HepG2 (cell line): ENCODE measurements around the gene POLR3K. TPM values are rescaled to one million over a fixed set of nuclear protein-coding genes. Genes with fewer than 3 reads are reported as not detected.

Source experiments
- CCDC6 ChIP-seq: sonication (generic); formaldehyde crosslinking; IDR thresholded peaks from 2 replicates; pipeline ENCODE4 v1.8.1; 2022; ENCODE audit warnings: mild to moderate bottlenecking, missing genetic modification reagents, moderate library complexity
- FOXA3 ChIP-seq: IDR thresholded peaks from 2 replicates; pipeline ENCODE4 v1.6.1; 2016; ENCODE audit warnings: missing genetic modification reagents, missing compliant biosample characterization
- HES4 ChIP-seq: sonication (generic); formaldehyde crosslinking; IDR thresholded peaks from 2 replicates; pipeline ENCODE4 v1.9.0; 2021; ENCODE audit warnings: mild to moderate bottlenecking, missing genetic modification reagents, borderline replicate concordance
- HOXD1 ChIP-seq: sonication (generic); formaldehyde crosslinking; IDR thresholded peaks from 2 replicates; pipeline ENCODE4 v1.5.0; 2020; ENCODE audit warnings: missing genetic modification reagents
- NR2F6 ChIP-seq, 2 experiments: IDR thresholded peaks; 2 replicates each; pipeline ENCODE4 v1.6.1; 2016; ENCODE audit warnings: antibody characterized with exemption in 1 of 2, mild to moderate bottlenecking in 1 of 2
- PHF5A ChIP-seq: IDR thresholded peaks from one replicate; pipeline ENCODE4 v1.6.1; 2018; ENCODE audit warnings: low read depth, missing genetic modification reagents; ENCODE audit not compliant: unreplicated experiment
- POLR2A ChIP-seq, 2 experiments: IDR thresholded peaks; 2 replicates each; pipeline ENCODE4 v1.6.1; 2011; ENCODE audit warnings: low read depth in 2 of 2, low read length in 2 of 2, mild to moderate bottlenecking in 1 of 2, moderate library complexity in 1 of 2; ENCODE audit not compliant: insufficient read depth in 1 of 2
- RELA ChIP-seq: sonication (generic); formaldehyde crosslinking; IDR thresholded peaks from 2 replicates; pipeline ENCODE4 v1.4.0; 2020; ENCODE audit warnings: missing genetic modification reagents
- SP4 ChIP-seq: sonication (generic); formaldehyde crosslinking; IDR thresholded peaks from 2 replicates; pipeline ENCODE4 v1.8.1; 2023; ENCODE audit warnings: mild to moderate bottlenecking, missing genetic modification reagents
- TBX3 ChIP-seq: fragments of 450-650 bp; IDR thresholded peaks from 2 replicates; pipeline ENCODE4 v1.6.1; 2017; ENCODE audit warnings: antibody characterized with exemption, mild to moderate bottlenecking, inconsistent platforms, borderline replicate concordance
- ZBTB7B ChIP-seq: sonication (generic); formaldehyde crosslinking; IDR thresholded peaks from 2 replicates; pipeline ENCODE4 v1.4.0; 2020; ENCODE audit warnings: missing genetic modification reagents
- ZFP36L1 ChIP-seq: sonication (generic); formaldehyde crosslinking; IDR thresholded peaks from 2 replicates; pipeline ENCODE4 v1.8.0; 2022; ENCODE audit warnings: mild to moderate bottlenecking, missing genetic modification reagents, moderate library complexity
- ZFP37 ChIP-seq: sonication (generic); formaldehyde crosslinking; IDR thresholded peaks from 2 replicates; pipeline ENCODE4 v1.4.0; 2020; ENCODE audit warnings: missing genetic modification reagents, borderline replicate concordance
- ZNF143 ChIP-seq: sonication (generic); formaldehyde crosslinking; IDR thresholded peaks from 2 replicates; pipeline ENCODE4 v1.4.0; 2020; ENCODE audit warnings: missing genetic modification reagents
- ZNF382 ChIP-seq: sonication (generic); formaldehyde crosslinking; IDR thresholded peaks from 2 replicates; pipeline ENCODE4 v1.5.0; 2020; ENCODE audit warnings: missing genetic modification reagents, mild to moderate bottlenecking, borderline replicate concordance
- ZNF430 ChIP-seq: sonication (generic); formaldehyde crosslinking; IDR thresholded peaks from 2 replicates; pipeline ENCODE4 v1.9.0; 2021; ENCODE audit warnings: mild to moderate bottlenecking, missing genetic modification reagents
- ZNF563 ChIP-seq: sonication (generic); formaldehyde crosslinking; IDR thresholded peaks from 2 replicates; pipeline ENCODE4 v1.8.0; 2022; ENCODE audit warnings: mild to moderate bottlenecking, moderate library complexity, missing genetic modification reagents
- polyA plus RNA-seq, 8 experiments: library from polyadenylated mRNA; depleted of rRNA in 3 of 8; stranded (reverse) in 7 of 8; unstranded in 1 of 8; fragments of >200 nt; fragmentation: Illumina TruSeq in 4 of 8; extraction: Trizol in 4 of 8; gene quantifications; 2 replicates each; pipeline versions ENCODE4 v1.2.1 to v1.2.3, GENCODE V29; 2011 to 2016; ENCODE audit warnings: low read depth in 4 of 8, missing spikeins in 1 of 8, mixed read lengths in 1 of 8; ENCODE audit not compliant: insufficient read depth in 1 of 8
- total RNA-seq, 5 experiments: library from RNA; depleted of rRNA; stranded (reverse); fragments of >200 nt; fragmentation: Illumina TruSeq; extraction: Trizol; gene quantifications; 2 replicates each; pipeline ENCODE4 v1.2.3, GENCODE V29; 2016; ENCODE audit warnings: low read depth in 1 of 5
- TF ChIP-seq, protein P1 (sequence below): sonication (generic); formaldehyde crosslinking; IDR thresholded peaks from 2 replicates; pipeline ENCODE4 v1.5.0; 2020; ENCODE audit warnings: mild to moderate bottlenecking, missing genetic modification reagents
- TF ChIP-seq, protein P2 (sequence below): sonication (generic); formaldehyde crosslinking; IDR thresholded peaks from 2 replicates; pipeline ENCODE4 v1.4.0; 2020; ENCODE audit warnings: missing genetic modification reagents
- TF ChIP-seq, protein P3 (sequence below): IDR thresholded peaks from 2 replicates; pipeline ENCODE4 v1.6.1; 2012; ENCODE audit warnings: inconsistent platforms
- TF ChIP-seq, protein P4 (sequence below): sonication (generic); formaldehyde crosslinking; IDR thresholded peaks from 2 replicates; pipeline ENCODE4 v1.8.0; 2023; ENCODE audit warnings: mild to moderate bottlenecking, missing genetic modification reagents
- TF ChIP-seq, protein P5 (sequence below): IDR thresholded peaks from 2 replicates; pipeline ENCODE4 v1.6.1; 2016
- TF ChIP-seq, protein P6 (sequence below): IDR thresholded peaks from 2 replicates; pipeline ENCODE4 v1.6.1; 2016; ENCODE audit warnings: low read depth, borderline replicate concordance
- TF ChIP-seq, protein P7 (sequence below): IDR thresholded peaks from 2 replicates; pipeline ENCODE4 v1.6.1; 2016; ENCODE audit warnings: low read depth

The POLR3K gene
- total and polyA plus RNA-seq, 2 of the 13 experiments (the other 11 are each of a cell fraction or from before 2014, with no cell fraction given), result 14.8 to 18.8 TPM

DNA sequence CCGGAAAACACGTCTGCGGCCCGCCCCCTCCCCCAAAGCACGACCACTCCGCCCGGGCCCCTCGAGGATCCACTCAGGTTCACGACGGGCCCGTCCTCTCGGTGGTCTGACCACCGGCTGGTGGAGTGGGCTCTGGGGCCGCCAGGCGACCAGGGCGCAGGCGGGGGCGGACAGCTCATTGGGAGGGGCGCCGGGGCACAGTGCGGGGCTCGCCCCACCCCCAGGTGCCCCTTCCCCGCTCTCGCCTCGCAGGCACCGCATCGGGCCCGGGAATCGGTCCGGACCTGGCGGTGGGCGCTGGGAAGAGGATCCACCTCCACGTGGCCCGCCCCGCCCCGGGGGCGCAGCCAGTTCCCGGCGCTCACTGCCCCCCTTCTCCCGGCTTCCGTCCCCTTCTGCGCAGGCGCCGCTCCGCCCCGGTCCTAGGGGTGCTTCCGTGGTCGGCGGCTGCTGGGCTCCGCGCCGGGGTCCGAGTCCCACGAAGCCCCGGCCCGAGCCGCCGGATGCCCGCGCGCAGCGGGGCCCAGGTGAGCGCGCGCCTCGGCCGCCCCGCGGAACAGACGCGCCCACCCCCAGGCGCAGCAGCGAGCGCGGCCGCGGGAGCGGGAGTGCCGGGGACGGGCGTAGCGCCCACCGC lies 24.5 kb upstream of the POLR3K start, which contains the start of gene MPG (continued):
- TF ChIP-seq, protein P1, sequence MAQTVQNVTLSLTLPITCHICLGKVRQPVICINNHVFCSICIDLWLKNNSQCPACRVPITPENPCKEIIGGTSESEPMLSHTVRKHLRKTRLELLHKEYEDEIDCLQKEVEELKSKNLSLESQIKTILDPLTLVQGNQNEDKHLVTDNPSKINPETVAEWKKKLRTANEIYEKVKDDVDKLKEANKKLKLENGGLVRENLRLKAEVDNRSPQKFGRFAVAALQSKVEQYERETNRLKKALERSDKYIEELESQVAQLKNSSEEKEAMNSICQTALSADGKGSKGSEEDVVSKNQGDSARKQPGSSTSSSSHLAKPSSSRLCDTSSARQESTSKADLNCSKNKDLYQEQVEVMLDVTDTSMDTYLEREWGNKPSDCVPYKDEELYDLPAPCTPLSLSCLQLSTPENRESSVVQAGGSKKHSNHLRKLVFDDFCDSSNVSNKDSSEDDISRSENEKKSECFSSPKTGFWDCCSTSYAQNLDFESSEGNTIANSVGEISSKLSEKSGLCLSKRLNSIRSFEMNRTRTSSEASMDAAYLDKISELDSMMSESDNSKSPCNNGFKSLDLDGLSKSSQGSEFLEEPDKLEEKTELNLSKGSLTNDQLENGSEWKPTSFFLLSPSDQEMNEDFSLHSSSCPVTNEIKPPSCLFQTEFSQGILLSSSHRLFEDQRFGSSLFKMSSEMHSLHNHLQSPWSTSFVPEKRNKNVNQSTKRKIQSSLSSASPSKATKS, result no peak
- TF ChIP-seq, protein P2, sequence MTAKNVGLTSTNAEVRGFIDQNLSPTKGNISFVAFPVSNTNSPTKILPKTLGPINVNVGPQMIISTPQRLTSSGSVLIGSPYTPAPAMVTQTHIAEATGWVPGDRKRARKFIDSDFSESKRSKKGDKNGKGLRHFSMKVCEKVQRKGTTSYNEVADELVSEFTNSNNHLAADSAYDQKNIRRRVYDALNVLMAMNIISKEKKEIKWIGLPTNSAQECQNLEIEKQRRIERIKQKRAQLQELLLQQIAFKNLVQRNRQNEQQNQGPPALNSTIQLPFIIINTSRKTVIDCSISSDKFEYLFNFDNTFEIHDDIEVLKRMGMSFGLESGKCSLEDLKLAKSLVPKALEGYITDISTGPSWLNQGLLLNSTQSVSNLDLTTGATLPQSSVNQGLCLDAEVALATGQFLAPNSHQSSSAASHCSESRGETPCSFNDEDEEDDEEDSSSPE (CRISPR knock-in tag), result peak; percentile 49
- TF ChIP-seq PHF5A (CRISPR knock-in tag) (no peak), ZBTB7B (peak; percentile 40; the same call in 1 of the 2 replicates), ZNF382 (CRISPR knock-in tag) (no peak), FOXA3 (CRISPR knock-in tag) (peak; percentile 19; the same call in 1 of the 2 replicates), POLR2A (IDR thresholded peaks at IDR 0.05; ENCODE audit: insufficient read depth in 1 of 2, low read depth in 2 of 2, low read length in 2 of 2) (peak in 1 of 2 experiments; percentile 47; a peak in 2 of 4 replicates), ZFP36L1 (CRISPR knock-in tag) (peak; percentile 71), HES4 (CRISPR knock-in tag) (no peak), NR2F6 (IDR thresholded peaks at IDR 0.05) (no peak), NR2F6 (CRISPR knock-in tag; IDR thresholded peaks at IDR 0.05) (peak; percentile 21; the same call in 1 of the 2 replicates), ZNF430 (CRISPR knock-in tag) (peak; percentile 53; the same call in 1 of the 2 replicates), CCDC6 (CRISPR knock-in tag) (peak; percentile 73), SP4 (CRISPR knock-in tag) (peak; percentile 51; the same call in 1 of the 2 replicates), TBX3 (no peak), ZNF563 (CRISPR knock-in tag) (peak; percentile 55), HOXD1 (no peak), RELA (0 out of 2 replicates have a peak, but pooled peaks have one; percentile 28), ZNF143 (CRISPR knock-in tag) (peak; percentile 34; the same call in 1 of the 2 replicates), ZFP37 (CRISPR knock-in tag) (no peak)
- TF ChIP-seq, protein P3, sequence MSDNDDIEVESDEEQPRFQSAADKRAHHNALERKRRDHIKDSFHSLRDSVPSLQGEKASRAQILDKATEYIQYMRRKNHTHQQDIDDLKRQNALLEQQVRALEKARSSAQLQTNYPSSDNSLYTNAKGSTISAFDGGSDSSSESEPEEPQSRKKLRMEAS, result peak; percentile 84
- TF ChIP-seq, protein P4, sequence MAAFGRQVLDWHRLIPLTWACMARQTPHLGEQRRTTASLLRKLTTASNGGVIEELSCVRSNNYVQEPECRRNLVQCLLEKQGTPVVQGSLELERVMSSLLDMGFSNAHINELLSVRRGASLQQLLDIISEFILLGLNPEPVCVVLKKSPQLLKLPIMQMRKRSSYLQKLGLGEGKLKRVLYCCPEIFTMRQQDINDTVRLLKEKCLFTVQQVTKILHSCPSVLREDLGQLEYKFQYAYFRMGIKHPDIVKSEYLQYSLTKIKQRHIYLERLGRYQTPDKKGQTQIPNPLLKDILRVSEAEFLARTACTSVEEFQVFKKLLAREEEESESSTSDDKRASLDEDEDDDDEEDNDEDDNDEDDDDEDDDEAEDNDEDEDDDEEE, result 0 out of 2 replicates have a peak, but pooled peaks have one; percentile 40
- TF ChIP-seq, protein P5, sequence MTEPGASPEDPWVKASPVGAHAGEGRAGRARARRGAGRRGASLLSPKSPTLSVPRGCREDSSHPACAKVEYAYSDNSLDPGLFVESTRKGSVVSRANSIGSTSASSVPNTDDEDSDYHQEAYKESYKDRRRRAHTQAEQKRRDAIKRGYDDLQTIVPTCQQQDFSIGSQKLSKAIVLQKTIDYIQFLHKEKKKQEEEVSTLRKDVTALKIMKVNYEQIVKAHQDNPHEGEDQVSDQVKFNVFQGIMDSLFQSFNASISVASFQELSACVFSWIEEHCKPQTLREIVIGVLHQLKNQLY (CRISPR knock-in tag), result peak; percentile 33; the same call in 1 of the 2 replicates
- TF ChIP-seq, protein P6, sequence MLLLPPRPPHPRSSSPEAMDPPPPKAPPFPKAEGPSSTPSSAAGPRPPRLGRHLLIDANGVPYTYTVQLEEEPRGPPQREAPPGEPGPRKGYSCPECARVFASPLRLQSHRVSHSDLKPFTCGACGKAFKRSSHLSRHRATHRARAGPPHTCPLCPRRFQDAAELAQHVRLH (CRISPR knock-in tag), result peak; percentile 33; the same call in 1 of the 2 replicates
- TF ChIP-seq, protein P7, sequence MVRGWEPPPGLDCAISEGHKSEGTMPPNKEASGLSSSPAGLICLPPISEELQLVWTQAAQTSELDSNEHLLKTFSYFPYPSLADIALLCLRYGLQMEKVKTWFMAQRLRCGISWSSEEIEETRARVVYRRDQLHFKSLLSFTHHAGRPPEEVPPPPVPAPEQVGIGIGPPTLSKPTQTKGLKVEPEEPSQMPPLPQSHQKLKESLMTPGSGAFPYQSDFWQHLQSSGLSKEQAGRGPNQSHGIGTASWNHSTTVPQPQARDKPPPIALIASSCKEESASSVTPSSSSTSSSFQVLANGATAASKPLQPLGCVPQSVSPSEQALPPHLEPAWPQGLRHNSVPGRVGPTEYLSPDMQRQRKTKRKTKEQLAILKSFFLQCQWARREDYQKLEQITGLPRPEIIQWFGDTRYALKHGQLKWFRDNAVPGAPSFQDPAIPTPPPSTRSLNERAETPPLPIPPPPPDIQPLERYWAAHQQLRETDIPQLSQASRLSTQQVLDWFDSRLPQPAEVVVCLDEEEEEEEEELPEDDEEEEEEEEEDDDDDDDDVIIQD (CRISPR knock-in tag), result no peak
